Lung (tissue), 12 donors: ENCODE measurements around the gene RAB6D. TPM values are rescaled to one million over a fixed set of nuclear protein-coding genes. Genes with fewer than 3 reads are reported as not detected.
A peak's percentile ranks its signal among the peaks of the same experiment; 100 is the strongest.
"Not testable (repeated sequence)": the region's sequence is repeated elsewhere in the genome, so short reads cannot be mapped to it uniquely, and the experiment has no call there.

ENCODE experiments used
- ATAC-seq: fragments of 200-7000 bp; cut with Tn5 transposase; one replicate; pipeline ENCODE4 v1.9.1; 2020; ENCODE audit warnings: moderate number of reproducible peaks; ENCODE audit not compliant: insufficient read depth, low FRiP score
- DNase-seq, 3 donors: peaks; one replicate each; pipeline ENCODE4 v3.0.0-alpha.2; 2013 to 2017
- H3K27ac ChIP-seq, 2 donors: one replicate each; pipeline ENCODE4 v1.5.1; 2013; ENCODE audit warnings: mild to moderate bottlenecking in 2 of 2, moderate library complexity in 2 of 2, control low read depth in 1 of 2, inconsistent platforms in 1 of 2, low read depth in 1 of 2, low read length in 1 of 2
- H3K27me3 ChIP-seq, 3 donors: one replicate each; pipeline ENCODE4 v1.5.1; 2013; ENCODE audit warnings: low read length in 2 of 3; ENCODE audit not compliant: control insufficient read depth in 3 of 3, insufficient read depth in 3 of 3
- H3K36me3 ChIP-seq, 4 donors: one replicate each; pipeline ENCODE4 v1.5.1; 2013; ENCODE audit warnings: low read length in 4 of 4, mild to moderate bottlenecking in 1 of 4, moderate library complexity in 1 of 4; ENCODE audit not compliant: control insufficient read depth in 4 of 4, insufficient read depth in 4 of 4
- H3K4me1 ChIP-seq, 5 donors: one replicate each; pipeline ENCODE4 v1.5.1; 2013; ENCODE audit warnings: low read length in 5 of 5, mild to moderate bottlenecking in 2 of 5, moderate library complexity in 1 of 5; ENCODE audit not compliant: control insufficient read depth in 5 of 5, insufficient read depth in 5 of 5
- H3K4me3 ChIP-seq: one replicate; pipeline ENCODE4 v1.5.1; 2013; ENCODE audit warnings: mild to moderate bottlenecking, control low read depth, moderate library complexity
- H3K9ac ChIP-seq, 2 donors: one replicate each; pipeline ENCODE4 v1.5.1; 2013; ENCODE audit warnings: low read length in 2 of 2, control low read depth in 1 of 2; ENCODE audit not compliant: insufficient read depth in 1 of 2
- H3K9me3 ChIP-seq, 4 donors: one replicate each; pipeline ENCODE4 v1.5.1; 2013; ENCODE audit warnings: low read length in 3 of 4, mild to moderate bottlenecking in 1 of 4, moderate library complexity in 1 of 4; ENCODE audit not compliant: control insufficient read depth in 4 of 4, insufficient read depth in 3 of 4
- WGBS, 2 donors: extraction: QIAGEN DNeasy Blood & Tissue Kit; methylation state at CpG; one replicate each; pipeline ENCODE4 v1.1.7; 2013; 5-methylcytosine and 5-hydroxymethylcytosine counted together
- polyA plus RNA-seq, 2 donors: library from polyadenylated mRNA; stranded (reverse); fragments of 200-250 nt; gene quantifications; one replicate each; pipeline ENCODE4 v1.2.1, GENCODE V29; 2013
- total RNA-seq, 2 donors: library from RNA; depleted of rRNA in 1 of 2; stranded (reverse); fragments of >200 nt in 1 of 2; gene quantifications; one replicate each; pipeline ENCODE4 v1.2.1, GENCODE V29; 2014 to 2021
- TF ChIP-seq, protein P1 (sequence below): IDR thresholded peaks from 2 replicates; pipeline ENCODE4 v1.5.1; 2012; ENCODE audit warnings: mild to moderate bottlenecking; ENCODE audit errors: control extremely low read depth, extremely low read depth
- donor health status: control.
- donor health status: control.
- donor health status: Bipolar disorder and iron deficiency.
- donor health status: healthy.
- donor health status: DM: yes; HTN: yes; CAD: no.

The RAB6D gene
- total and polyA plus RNA-seq, 4 donors: 0.01 to 0.09 TPM; not detected in 2

DNA sequence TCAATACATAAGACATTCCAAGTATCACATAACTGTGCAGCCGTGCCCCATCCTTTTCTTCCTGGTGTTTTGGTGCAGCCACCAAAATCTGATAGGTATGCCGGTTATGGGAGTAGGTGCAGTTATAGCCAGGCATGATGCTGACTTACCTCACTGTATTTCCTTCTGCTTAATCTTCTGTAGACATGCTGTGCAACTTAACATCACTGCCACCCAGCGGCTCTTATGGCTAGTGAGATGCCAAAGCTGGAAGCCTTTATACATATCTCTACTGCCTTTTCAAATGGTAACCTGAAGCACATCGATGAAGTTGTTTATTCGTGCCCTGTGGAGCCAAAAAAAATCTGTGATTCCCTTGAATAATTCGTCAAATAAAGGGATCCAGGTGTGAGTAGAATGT lies 28.6 kb downstream of the RAB6D start:
- peak in 2 of 3 donors; percentile 13 to 22 for DNase-seq

DNA sequence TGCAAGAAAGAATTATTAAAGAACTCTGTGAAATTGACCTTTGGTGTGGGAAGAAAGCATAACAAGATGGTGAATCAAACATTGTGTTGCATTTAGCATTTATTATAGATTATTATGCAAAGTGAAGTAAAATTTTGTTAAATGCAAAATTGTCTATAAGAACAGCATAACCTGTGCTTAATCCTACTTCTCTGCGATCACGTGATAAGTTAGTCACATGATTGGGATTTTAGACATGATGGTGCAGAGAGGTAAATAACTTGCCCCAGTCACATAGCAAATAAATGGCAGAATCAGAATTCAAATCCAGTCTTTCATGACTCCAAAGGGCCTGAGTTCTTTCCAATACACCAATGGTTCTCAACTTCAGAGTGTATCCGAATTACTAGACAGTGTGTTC lies 31.3 kb downstream of the RAB6D start:
- not testable (repeated sequence) for H3K4me3 ChIP-seq, H3K27ac ChIP-seq, DNase-seq, ATAC-seq, H3K36me3 ChIP-seq, H3K9ac ChIP-seq, H3K9me3 ChIP-seq, H3K4me1 ChIP-seq
- H3K27me3 ChIP-seq: peaks cover 0 to 27% (median 13%) of the 10 kb centered on the region in 3 donors
- 92 to 95% methylated on average over 3 of the region's 3 CpGs for WGBS, 2 donors

More for the DNA sequence above, 28.6 kb downstream of the RAB6D start:
- H3K4me1 ChIP-seq, H3K27ac ChIP-seq, H3K9me3 ChIP-seq, ATAC-seq, H3K4me3 ChIP-seq, H3K36me3 ChIP-seq, H3K9ac ChIP-seq: not testable (repeated sequence)
- H3K27me3 ChIP-seq: peaks cover 0 to 24% (median 9%) of the 10 kb centered on the region in 3 donors
- WGBS, 2 donors: 30 to 31% methylated on average over 6 of the region's 6 CpGs

DNA sequence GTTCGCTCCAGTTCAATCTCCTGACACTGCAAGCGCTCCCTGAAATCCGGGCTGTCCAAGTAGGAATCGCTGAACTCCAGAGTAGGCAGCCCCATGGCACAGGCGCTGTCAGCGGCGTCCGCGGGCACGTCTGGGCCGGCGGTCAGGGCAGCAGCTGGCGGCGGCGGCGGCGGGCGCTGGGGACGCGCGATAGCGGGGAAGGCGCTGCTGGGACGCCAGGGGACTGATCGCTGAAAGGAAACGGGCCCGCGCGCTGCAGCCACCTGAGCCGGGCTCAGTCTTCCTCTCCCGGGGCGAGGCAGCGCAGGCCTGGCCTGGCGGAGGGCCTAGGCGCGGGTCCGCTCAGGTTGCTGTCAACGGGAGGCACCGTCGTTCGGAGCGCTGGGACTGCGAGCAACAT lies 33.0 kb downstream of the RAB6D start:
- peak in 2 of 3 donors; percentile 13 to 34 for DNase-seq
- WGBS, 2 donors: 3 to 5% methylated on average over 35 to 36 of the region's 43 CpGs

DNA sequence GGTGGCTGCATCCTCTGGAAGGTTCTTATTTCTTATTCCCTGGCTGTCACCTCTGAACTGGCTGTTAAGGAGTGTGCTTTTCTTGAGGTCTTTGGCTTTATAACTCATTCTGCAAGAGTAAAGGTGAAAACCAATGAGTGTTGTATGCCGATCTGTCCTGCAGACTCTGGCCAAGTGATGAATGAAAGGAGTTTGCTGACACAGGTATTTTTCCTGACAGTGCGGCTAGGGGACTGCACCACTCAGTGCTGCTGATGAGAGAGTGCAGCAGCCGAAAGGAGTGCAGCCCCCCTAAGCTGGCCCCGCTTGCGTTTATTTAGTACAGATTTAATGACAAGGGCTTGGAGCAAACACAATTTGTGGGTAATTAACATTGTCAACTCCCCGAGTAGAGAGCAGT lies 41.8 kb downstream of the RAB6D start:
- H3K4me1 ChIP-seq: no peaks in the 10 kb centered on the region
- DNase-seq (no peak), ATAC-seq (no peak)
- 75 to 89% methylated on average over 6 of the region's 6 CpGs for WGBS, 2 donors
- H3K36me3 ChIP-seq: no peaks in the 10 kb centered on the region
- no peak overlapping the region for H3K27ac ChIP-seq
- H3K9ac ChIP-seq: no peak overlapping the region
- TF ChIP-seq, protein P1, sequence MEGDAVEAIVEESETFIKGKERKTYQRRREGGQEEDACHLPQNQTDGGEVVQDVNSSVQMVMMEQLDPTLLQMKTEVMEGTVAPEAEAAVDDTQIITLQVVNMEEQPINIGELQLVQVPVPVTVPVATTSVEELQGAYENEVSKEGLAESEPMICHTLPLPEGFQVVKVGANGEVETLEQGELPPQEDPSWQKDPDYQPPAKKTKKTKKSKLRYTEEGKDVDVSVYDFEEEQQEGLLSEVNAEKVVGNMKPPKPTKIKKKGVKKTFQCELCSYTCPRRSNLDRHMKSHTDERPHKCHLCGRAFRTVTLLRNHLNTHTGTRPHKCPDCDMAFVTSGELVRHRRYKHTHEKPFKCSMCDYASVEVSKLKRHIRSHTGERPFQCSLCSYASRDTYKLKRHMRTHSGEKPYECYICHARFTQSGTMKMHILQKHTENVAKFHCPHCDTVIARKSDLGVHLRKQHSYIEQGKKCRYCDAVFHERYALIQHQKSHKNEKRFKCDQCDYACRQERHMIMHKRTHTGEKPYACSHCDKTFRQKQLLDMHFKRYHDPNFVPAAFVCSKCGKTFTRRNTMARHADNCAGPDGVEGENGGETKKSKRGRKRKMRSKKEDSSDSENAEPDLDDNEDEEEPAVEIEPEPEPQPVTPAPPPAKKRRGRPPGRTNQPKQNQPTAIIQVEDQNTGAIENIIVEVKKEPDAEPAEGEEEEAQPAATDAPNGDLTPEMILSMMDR: no peak
- H3K27me3 ChIP-seq: no peaks in the 10 kb centered on the region
- H3K9me3 ChIP-seq: peaks cover 0 to 2% (median 0%) of the 10 kb centered on the region in 4 donors
- no peak overlapping the region for H3K4me3 ChIP-seq

More for the DNA sequence above, 33.0 kb downstream of the RAB6D start:
- not testable (repeated sequence) for H3K9me3 ChIP-seq, H3K4me3 ChIP-seq, H3K4me1 ChIP-seq, ATAC-seq, H3K27ac ChIP-seq, H3K36me3 ChIP-seq, H3K9ac ChIP-seq
- peaks cover 0 to 23% (median 13%) of the 10 kb centered on the region in 3 donors for H3K27me3 ChIP-seq

DNA sequence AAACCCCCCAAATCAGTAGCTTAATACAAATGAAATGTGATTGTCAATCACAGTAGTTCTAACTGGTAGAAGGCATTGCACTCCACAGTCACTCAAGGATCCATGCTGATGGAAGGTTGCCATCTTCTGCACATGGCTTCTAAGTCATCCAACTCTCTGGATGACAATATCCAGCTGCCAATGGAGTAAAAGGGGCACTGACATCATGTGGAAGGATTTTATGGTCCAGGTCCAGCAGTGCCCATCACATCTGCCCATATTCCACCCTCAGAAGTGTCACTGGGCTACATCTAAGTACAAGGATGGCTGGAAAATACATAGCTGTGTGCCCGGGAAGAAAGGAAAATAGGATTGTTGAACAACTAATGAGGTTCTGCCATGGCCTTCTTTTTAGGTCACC lies 42.6 kb downstream of the RAB6D start:
- 95 to 97% methylated on average over 1 of the region's 1 CpG for WGBS, 2 donors
- not testable (repeated sequence) for H3K4me3 ChIP-seq, DNase-seq, H3K27me3 ChIP-seq, H3K9me3 ChIP-seq, H3K27ac ChIP-seq, H3K9ac ChIP-seq, ATAC-seq, H3K4me1 ChIP-seq, H3K36me3 ChIP-seq

DNA sequence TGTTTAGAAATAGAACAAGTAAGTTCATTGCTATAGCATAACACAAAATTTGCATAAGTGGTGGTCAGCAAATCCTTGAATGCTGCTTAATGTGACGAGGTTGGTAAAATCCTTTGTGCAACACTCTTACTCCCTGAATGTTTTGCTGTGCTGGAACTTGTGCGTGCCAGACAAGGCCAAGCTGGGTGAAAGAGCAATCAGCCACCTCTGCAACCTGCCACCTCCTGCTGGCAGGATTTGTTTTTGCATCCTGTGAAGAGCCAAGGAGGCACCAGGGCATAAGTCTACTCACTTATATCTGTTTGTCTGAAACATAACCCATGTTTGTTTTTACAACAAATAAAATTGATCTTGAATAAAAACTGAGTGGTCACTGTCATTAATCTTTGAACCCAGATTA lies 53.0 kb downstream of the RAB6D start:
- not testable (repeated sequence) for H3K9me3 ChIP-seq, H3K4me1 ChIP-seq, H3K27ac ChIP-seq, DNase-seq, ATAC-seq, H3K36me3 ChIP-seq, H3K4me3 ChIP-seq, H3K9ac ChIP-seq, H3K27me3 ChIP-seq
- 80 to 84% methylated on average over 2 of the region's 2 CpGs for WGBS, 2 donors
